Right lobe of liver (tissue), 6 donors: ENCODE results near the gene FOXI1. TPM values are rescaled to one million over a fixed set of nuclear protein-coding genes. Genes with fewer than 3 reads are reported as not detected.

Experiments
- ATAC-seq, 4 donors: fragments of 200-7000 bp; cut with Tn5 transposase; one replicate each; pipeline ENCODE4 v1.9.1; 2020; ENCODE audit warnings: mild to moderate bottlenecking in 4 of 4, moderate library complexity in 4 of 4
- DNase-seq, 3 donors: peaks; one replicate each; pipeline ENCODE4 v3.0.0-alpha.2; 2020
- H3K27ac ChIP-seq, 3 donors: fragments of 200-600 bp; one replicate each; pipeline ENCODE4 v1.8.0; 2022
- H3K27me3 ChIP-seq, 2 donors: fragments of 200-600 bp; one replicate each; pipeline ENCODE4 v1.8.0; 2022
- H3K36me3 ChIP-seq, 4 donors: fragments of 200-600 bp; sonication (generic) in 1 of 4; one replicate each; pipeline versions ENCODE4 v1.5.1 to v1.8.0; 2017 to 2022; ENCODE audit warnings: control low read depth in 1 of 4
- H3K4me1 ChIP-seq, 4 donors: fragments of 200-600 bp; sonication (generic) in 1 of 4; one replicate each; pipeline versions ENCODE4 v1.5.1 to v1.8.0; 2017 to 2022; ENCODE audit warnings: control low read depth in 1 of 4
- H3K4me3 ChIP-seq, 3 donors: fragments of 200-600 bp; one replicate each; pipeline ENCODE4 v1.8.0; 2022
- H3K9me3 ChIP-seq, 4 donors: fragments of 200-600 bp; sonication (generic) in 1 of 4; one replicate each; pipeline versions ENCODE4 v1.5.1 to v1.8.0; 2017 to 2022; ENCODE audit warnings: control low read depth in 1 of 4
- CTCF ChIP-seq, 4 donors: fragments of 200-600 bp in 3 of 4; fragments of 450-650 bp in 1 of 4; IDR thresholded peaks; one replicate each; pipeline versions ENCODE4 v1.5.1 to v1.8.0; 2016 to 2022; ENCODE audit warnings: antibody characterized with exemption in 4 of 4, mild to moderate bottlenecking in 2 of 4
- POLR2A ChIP-seq: fragments of 450-650 bp; IDR thresholded peaks from one replicate; pipeline ENCODE4 v1.6.1; 2017; ENCODE audit warnings: antibody characterized with exemption, mild to moderate bottlenecking
- WGBS: methylation state at CpG from one replicate; pipeline ENCODE4 v1.1.6; 2018; ENCODE audit warnings: low coverage, low lambda C conversion rate; ENCODE audit not compliant: insufficient coverage; ENCODE audit errors: missing lambda C conversion rate; 5-methylcytosine and 5-hydroxymethylcytosine counted together
- intact Hi-C, 2 donors: fragments of 100-400 bp; cut with DNase I; formaldehyde crosslinking; loops; one replicate each; pipeline versions ENCODE4 v1.11.2 to v1.14.1; 2022
- long read RNA-seq: library from polyadenylated mRNA; unstranded; transcript quantifications from one replicate; pipeline ENCODE4 v2.0.0, GENCODE V29; 2019
- total RNA-seq, 6 experiments: library from RNA; depleted of rRNA in 2 of 6; stranded (reverse); fragments of >200 nt in 2 of 6; fragmentation: NEBNext Ultra II Directional in 3 of 6; extraction: Animal tissue kit (Norgen Biotek cat#: 25700) in 3 of 6; gene quantifications; one replicate each; pipeline versions ENCODE4 v1.1.0 to v1.2.4, GENCODE V29; 2016 to 2023
- donor health status: DM: no; HTN: yes; CAD: no.
- donor health status: DM: no; HTN: no; CAD: no.
- donor health status: DM: no; HTN: no; CAD: no.
- donor health status: DM: no; HTN: yes; CAD: no.
- donor health status: DM: no; HTN: yes; CAD: no.

FOXI1 gene
- total RNA-seq = not detected
- long read RNA-seq = 0 reads

GRCh38 chr5:170105642-170106611 lies at the start of gene FOXI1:
Gene FOXI1 (plus strand): TSS chr5:170105897. CDS start chr5:170105958, 61 bp downstream.
- DNase-seq (no peak), ATAC-seq (peak in 1 of 4 donors; percentile 18)
- no peaks in the 10 kb centered on the region for H3K4me1 ChIP-seq
- H3K27ac ChIP-seq = no peak within 1 kb of the TSS
- H3K4me3 ChIP-seq = no peak within 1 kb of the TSS
- no peaks in the 10 kb centered on the region for H3K27me3 ChIP-seq
- intact Hi-C loops = loop anchor here (10.0 kb wide), 2 partner anchors 79 to 319 kb away; no protein-coding TSS in a partner anchor
- WGBS = 74% methylated on average over 14 of the region's 53 CpGs
- H3K9me3 ChIP-seq = no peaks in the 10 kb centered on the region
- TF ChIP-seq POLR2A = no peak
- no peak for TF ChIP-seq CTCF (IDR thresholded peaks at IDR 0.05)
- H3K36me3 ChIP-seq = no peaks in the 10 kb centered on the region

- no peak for ATAC-seq
- intact Hi-C loops = no loop called here
- 58% methylated on average over 2 of the region's 11 CpGs for WGBS
Observed at GRCh38 chr5:170056561-170057267, 49.0 kb upstream of the FOXI1 start.

GRCh38 chr5:170057311-170057710 lies 48.4 kb upstream of the FOXI1 start:
- H3K4me3 ChIP-seq = no peak overlapping the region
- DNase-seq (peak in 1 of 3 donors; percentile 30), ATAC-seq (no peak)
- H3K27ac ChIP-seq = no peak overlapping the region
- TF ChIP-seq CTCF (IDR thresholded peaks at IDR 0.05) = no peak
- no peak for TF ChIP-seq POLR2A
- no peaks in the 10 kb centered on the region for H3K4me1 ChIP-seq
- no peaks in the 10 kb centered on the region for H3K9me3 ChIP-seq
- intact Hi-C loops = no loop called here
- no peaks in the 10 kb centered on the region for H3K36me3 ChIP-seq
- no peaks in the 10 kb centered on the region for H3K27me3 ChIP-seq
- WGBS = 77% methylated on average over 6 of the region's 11 CpGs

More at GRCh38 chr5:170056561-170057267, 49.0 kb upstream of the FOXI1 start:
- Histone ChIP-seq H3K27ac (no peak overlapping the region), H3K4me3 (no peak overlapping the region), H3K36me3 (no peaks in the 10 kb centered on the region), H3K27me3 (no peaks in the 10 kb centered on the region), H3K9me3 (no peaks in the 10 kb centered on the region), H3K4me1 (no peaks in the 10 kb centered on the region)
- DNase-seq = peak in 1 of 3 donors; percentile 25
- no peak for TF ChIP-seq CTCF (IDR thresholded peaks at IDR 0.05)
- TF ChIP-seq POLR2A = no peak

- Histone ChIP-seq H3K4me1 (no peaks in the 10 kb centered on the region), H3K27me3 (no peaks in the 10 kb centered on the region), H3K27ac (no peak overlapping the region), H3K9me3 (no peaks in the 10 kb centered on the region), H3K4me3 (no peak overlapping the region), H3K36me3 (no peaks in the 10 kb centered on the region)
- ATAC-seq (no peak), DNase-seq (peak in 1 of 3 donors; percentile 11)
- WGBS = 33% methylated on average over 1 of the region's 1 CpG
- intact Hi-C loops = no loop called here
- TF ChIP-seq CTCF (IDR thresholded peaks at IDR 0.05) (no peak), POLR2A (no peak)
Observed at GRCh38 chr5:170059221-170059620, 46.5 kb upstream of the FOXI1 start.
